Fibroblast of lung (primary cell): Measurements from ENCODE around the gene IL10. TPM values are rescaled to one million over a fixed set of nuclear protein-coding genes. Genes with fewer than 3 reads are reported as not detected.

Experiments
- DNase-seq, 2 donors: peaks; one replicate each; pipeline versions ENCODE4 v3.0.0 to v3.0.0-alpha.2; 2010; ENCODE audit warnings: low read depth in 2 of 2
- H2AFZ ChIP-seq: 2 replicates; pipeline ENCODE4 v1.5.1; 2012; ENCODE audit warnings: low read length, control low read depth, inconsistent platforms
- H3K27ac ChIP-seq: 2 replicates; pipeline ENCODE4 v1.5.1; 2011; ENCODE audit warnings: low read length, control low read depth; ENCODE audit not compliant: insufficient read depth
- H3K27me3 ChIP-seq: 2 replicates; pipeline ENCODE4 v1.5.1; 2011; ENCODE audit warnings: mild to moderate bottlenecking, low read length; ENCODE audit not compliant: control insufficient read depth, insufficient read depth
- H3K36me3 ChIP-seq: 2 replicates; pipeline ENCODE4 v1.5.1; 2011; ENCODE audit warnings: low read length; ENCODE audit not compliant: control insufficient read depth, insufficient read depth
- H3K4me1 ChIP-seq: 2 replicates; pipeline ENCODE4 v1.5.1; 2011; ENCODE audit warnings: low read length; ENCODE audit not compliant: control insufficient read depth, insufficient read depth; ENCODE audit errors: extremely low read depth
- H3K4me2 ChIP-seq: 2 replicates; pipeline ENCODE4 v1.5.1; 2011; ENCODE audit warnings: low read length, control low read depth; ENCODE audit not compliant: insufficient read depth; ENCODE audit errors: extremely low read depth
- H3K4me3 ChIP-seq, 4 experiments: fragments of 200-600 bp in 1 of 4; sonication (generic) in 1 of 4; replicated peaks in 1 of 4; 2 replicates each; pipeline ENCODE4 v1.5.1; 2011 to 2016; ENCODE audit warnings: low read length in 4 of 4, low read depth in 3 of 4, mild to moderate bottlenecking in 3 of 4, control low read depth in 2 of 4, inconsistent platforms in 1 of 4, mixed read lengths in 1 of 4; ENCODE audit not compliant: insufficient read depth in 1 of 4; ENCODE audit errors: control extremely low read depth in 1 of 4
- H3K79me2 ChIP-seq: 2 replicates; pipeline ENCODE4 v1.5.1; 2012; ENCODE audit warnings: mild to moderate bottlenecking, low read length, inconsistent platforms; ENCODE audit not compliant: control insufficient read depth, insufficient read depth
- H3K9ac ChIP-seq: 2 replicates; pipeline ENCODE4 v1.5.1; 2011; ENCODE audit warnings: mild to moderate bottlenecking, low read length, control low read depth; ENCODE audit not compliant: insufficient read depth
- H3K9me3 ChIP-seq: 2 replicates; pipeline ENCODE4 v1.5.1; 2012; ENCODE audit warnings: low read depth, low read length; ENCODE audit not compliant: control insufficient read depth, insufficient read depth
- H4K20me1 ChIP-seq: 2 replicates; pipeline ENCODE4 v1.5.1; 2011; ENCODE audit warnings: low read length; ENCODE audit not compliant: control insufficient read depth, insufficient read depth; ENCODE audit errors: extremely low read depth
- CTCF ChIP-seq, 2 donors: IDR thresholded peaks in 1 of 2; conservative IDR thresholded peaks in 1 of 2; 1 replicate in 1 of 2; 2 replicates in 1 of 2; pipeline ENCODE4 v1.5.1; 2011 to 2012; ENCODE audit warnings: low read length in 2 of 2, control low read depth in 1 of 2, inconsistent platforms in 1 of 2, low read depth in 1 of 2, mild to moderate bottlenecking in 1 of 2
- EZH2 ChIP-seq: IDR thresholded peaks from 2 replicates; pipeline ENCODE4 v1.5.1; 2012; ENCODE audit warnings: low read length, control low read depth, mild to moderate bottlenecking; ENCODE audit errors: missing control alignments
- polyA plus RNA-seq, 2 donors: library from polyadenylated mRNA; depleted of rRNA in 1 of 2; stranded (reverse) in 1 of 2; unstranded in 1 of 2; fragments of >200 nt; gene quantifications; 2 replicates each; pipeline ENCODE4 v1.2.1, GENCODE V29; 2011 to 2012; ENCODE audit warnings: missing spikeins in 1 of 2
- total RNA-seq: library from RNA; depleted of rRNA; stranded (reverse); fragments of >200 nt; gene quantifications from 2 replicates; pipeline ENCODE4 v1.2.1, GENCODE V29; 2014

Gene IL10
- total and polyA plus RNA-seq, 2 donors (not counting 1 experiment from before 2014, with no cell fraction given) = not detected

- no peak overlapping the region for H2AFZ ChIP-seq
- H3K4me1 ChIP-seq = no peaks in the 10 kb centered on the region
- H3K4me2 ChIP-seq = no peak overlapping the region
- no peaks in the 10 kb centered on the region for H3K79me2 ChIP-seq
- H3K36me3 ChIP-seq = no peaks in the 10 kb centered on the region
- H4K20me1 ChIP-seq = no peaks in the 10 kb centered on the region
- TF ChIP-seq CTCF (conservative IDR thresholded peaks at IDR 0.05 in 1 of 2, IDR thresholded peaks at IDR 0.05 in 1 of 2; ENCODE audit: low read depth in 1 of 2, low read length in 2 of 2) = no peak
- TF ChIP-seq EZH2 = no peak
- no peak overlapping the region for H3K27ac ChIP-seq
- H3K4me3 ChIP-seq = no peak overlapping the region
- H3K9ac ChIP-seq = no peak overlapping the region
- H3K27me3 ChIP-seq = no peaks in the 10 kb centered on the region
- DNase-seq = no peak
- no peaks in the 10 kb centered on the region for H3K9me3 ChIP-seq
These were observed 26.2 kb upstream of the IL10 start for GRCh38 chr1:206798384-206798996.

DNA sequence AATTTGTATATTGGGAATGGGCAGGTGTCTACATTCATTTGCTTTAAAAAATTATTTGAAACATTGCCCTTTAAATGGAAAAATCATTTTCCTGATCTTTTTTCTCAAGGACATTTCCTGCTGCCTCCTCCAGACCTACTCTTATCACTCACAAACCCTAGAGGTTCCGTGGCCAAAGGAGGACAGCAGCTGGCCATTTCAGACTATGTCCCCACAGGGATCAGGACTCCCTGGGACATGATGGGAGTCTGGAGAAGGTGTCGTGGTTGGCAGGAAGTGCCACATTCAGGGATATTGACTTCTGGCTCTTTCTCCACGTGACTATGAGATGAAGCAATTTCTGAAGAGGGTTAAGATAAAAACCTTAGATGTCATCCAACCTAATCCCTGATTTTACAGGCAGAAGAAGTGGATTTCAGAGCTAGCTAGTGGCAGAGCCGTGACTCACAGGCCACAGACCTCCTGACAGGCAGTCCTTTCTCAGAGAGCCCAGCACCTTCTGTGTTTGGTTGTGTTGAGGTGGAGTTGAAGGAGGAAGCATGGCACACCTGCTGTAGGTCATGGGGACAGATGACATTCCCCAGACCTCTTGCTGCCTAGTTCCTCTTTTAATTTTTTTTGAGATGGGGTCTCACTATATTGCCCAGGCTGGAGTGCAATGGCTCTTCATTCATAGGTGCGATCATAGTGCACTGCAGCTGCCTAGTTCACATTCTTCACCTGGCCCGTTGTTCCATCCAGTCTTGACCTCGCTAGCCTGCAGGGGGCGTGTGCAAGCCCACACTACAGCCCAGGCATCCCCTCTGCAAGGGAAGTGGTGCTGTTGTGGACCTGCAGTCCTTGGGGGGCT is 25.5 kb upstream of the IL10 start:
- H3K4me2 ChIP-seq = no peak overlapping the region

More for the DNA sequence above, 25.5 kb upstream of the IL10 start:
- Histone ChIP-seq H3K36me3 (no peaks in the 10 kb centered on the region), H3K9ac (no peak overlapping the region), H3K27ac (no peak overlapping the region), H3K9me3 (no peaks in the 10 kb centered on the region), H3K79me2 (no peaks in the 10 kb centered on the region), H3K4me1 (peaks cover 2% of the 10 kb centered on the region), H3K4me3 (no peak overlapping the region), H2AFZ (no peak overlapping the region), H4K20me1 (no peaks in the 10 kb centered on the region), H3K27me3 (no peaks in the 10 kb centered on the region)
- DNase-seq = no peak
- TF ChIP-seq EZH2 = no peak
- TF ChIP-seq CTCF (conservative IDR thresholded peaks at IDR 0.05 in 1 of 2, IDR thresholded peaks at IDR 0.05 in 1 of 2; ENCODE audit: low read depth in 1 of 2, low read length in 2 of 2) = peak; percentile 20 to 44
